Upper lobe of left lung (tissue), 4 donors: ENCODE measurements around the gene HOXC13.

Source experiments
- POLR2A ChIP-seq, 4 donors: fragments of 450-650 bp; IDR thresholded peaks; one replicate each; pipeline ENCODE4 v1.5.1; 2016 to 2017; ENCODE audit warnings: antibody characterized with exemption in 4 of 4, mild to moderate bottlenecking in 2 of 4
- TF ChIP-seq, protein P1 (sequence below), 6 experiments: fragments of 450-650 bp in 4 of 6; fragments of 200-600 bp in 2 of 6; sonication (generic) in 2 of 6; IDR thresholded peaks; one replicate each; pipeline ENCODE4 v1.5.1; 2016 to 2019; ENCODE audit warnings: antibody characterized with exemption in 6 of 6

GRCh38 chr12:53937596-53938325 is 870 bp upstream of the HOXC13 start:
- no peak for TF ChIP-seq POLR2A (IDR thresholded peaks at IDR 0.05)
- TF ChIP-seq, protein P1, sequence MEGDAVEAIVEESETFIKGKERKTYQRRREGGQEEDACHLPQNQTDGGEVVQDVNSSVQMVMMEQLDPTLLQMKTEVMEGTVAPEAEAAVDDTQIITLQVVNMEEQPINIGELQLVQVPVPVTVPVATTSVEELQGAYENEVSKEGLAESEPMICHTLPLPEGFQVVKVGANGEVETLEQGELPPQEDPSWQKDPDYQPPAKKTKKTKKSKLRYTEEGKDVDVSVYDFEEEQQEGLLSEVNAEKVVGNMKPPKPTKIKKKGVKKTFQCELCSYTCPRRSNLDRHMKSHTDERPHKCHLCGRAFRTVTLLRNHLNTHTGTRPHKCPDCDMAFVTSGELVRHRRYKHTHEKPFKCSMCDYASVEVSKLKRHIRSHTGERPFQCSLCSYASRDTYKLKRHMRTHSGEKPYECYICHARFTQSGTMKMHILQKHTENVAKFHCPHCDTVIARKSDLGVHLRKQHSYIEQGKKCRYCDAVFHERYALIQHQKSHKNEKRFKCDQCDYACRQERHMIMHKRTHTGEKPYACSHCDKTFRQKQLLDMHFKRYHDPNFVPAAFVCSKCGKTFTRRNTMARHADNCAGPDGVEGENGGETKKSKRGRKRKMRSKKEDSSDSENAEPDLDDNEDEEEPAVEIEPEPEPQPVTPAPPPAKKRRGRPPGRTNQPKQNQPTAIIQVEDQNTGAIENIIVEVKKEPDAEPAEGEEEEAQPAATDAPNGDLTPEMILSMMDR (IDR thresholded peaks at IDR 0.05) = no peak
